Measurements from ENCODE around the gene ALK. TPM values are rescaled to one million over a fixed set of nuclear protein-coding genes. Genes with fewer than 3 reads are reported as not detected.

The ALK gene
- total RNA-seq, 4 donors from 2014 or later, result 0.88 to 1.3 (median 1.3) TPM; not detected in 1

GRCh38 chr2:29242621-29243375, 678.6 kb downstream of the ALK start:
- H3K27me3 ChIP-seq, result no peaks in the 10 kb centered on the region
- peak in 1 of 3 donors; percentile 27 for DNase-seq
- no peak overlapping the region for H3K27ac ChIP-seq
- no peak overlapping the region for H3K4me3 ChIP-seq
- H3K4me1 ChIP-seq, result no peaks in the 10 kb centered on the region
- H3K9me3 ChIP-seq, result no peaks in the 10 kb centered on the region
- no peaks in the 10 kb centered on the region for H3K36me3 ChIP-seq
- TF ChIP-seq POLR2A (IDR thresholded peaks at IDR 0.05), result no peak

DNA sequence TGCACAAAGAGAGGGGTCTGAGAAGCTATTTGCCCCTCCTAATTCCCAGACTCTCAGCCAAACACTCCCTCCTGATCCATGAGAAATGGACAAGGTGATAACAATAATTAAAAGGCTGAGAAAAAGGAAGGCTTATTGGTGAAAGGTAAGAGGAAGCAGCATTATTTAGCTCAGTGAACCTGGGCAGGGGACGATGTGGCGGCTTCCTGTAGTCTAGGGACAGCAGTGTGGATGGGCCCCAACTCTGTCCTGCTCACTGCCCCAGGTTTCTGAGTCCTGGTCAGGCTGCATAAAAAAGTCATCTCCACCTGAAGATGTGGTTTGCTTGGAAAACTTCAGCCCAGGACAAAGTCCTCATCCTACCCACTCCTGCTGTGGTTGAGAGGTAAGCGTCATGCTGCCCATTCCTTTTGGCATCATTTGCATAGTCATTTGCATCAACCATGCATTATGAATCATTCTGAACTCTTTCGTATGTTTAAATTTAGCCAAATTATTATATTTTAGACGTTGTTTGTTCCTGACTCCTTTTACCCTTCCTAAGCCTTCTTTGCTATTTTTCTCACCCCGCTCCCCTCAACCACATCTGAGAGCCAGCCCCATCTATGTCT, 679.3 kb downstream of the ALK start:
- H3K9me3 ChIP-seq, result no peaks in the 10 kb centered on the region
- no peak overlapping the region for H3K4me3 ChIP-seq
- H3K36me3 ChIP-seq, result no peaks in the 10 kb centered on the region
- H3K27me3 ChIP-seq, result no peaks in the 10 kb centered on the region
- DNase-seq, result peak in 1 of 3 donors; percentile 13
- no peaks in the 10 kb centered on the region for H3K4me1 ChIP-seq
- TF ChIP-seq, protein P1, sequence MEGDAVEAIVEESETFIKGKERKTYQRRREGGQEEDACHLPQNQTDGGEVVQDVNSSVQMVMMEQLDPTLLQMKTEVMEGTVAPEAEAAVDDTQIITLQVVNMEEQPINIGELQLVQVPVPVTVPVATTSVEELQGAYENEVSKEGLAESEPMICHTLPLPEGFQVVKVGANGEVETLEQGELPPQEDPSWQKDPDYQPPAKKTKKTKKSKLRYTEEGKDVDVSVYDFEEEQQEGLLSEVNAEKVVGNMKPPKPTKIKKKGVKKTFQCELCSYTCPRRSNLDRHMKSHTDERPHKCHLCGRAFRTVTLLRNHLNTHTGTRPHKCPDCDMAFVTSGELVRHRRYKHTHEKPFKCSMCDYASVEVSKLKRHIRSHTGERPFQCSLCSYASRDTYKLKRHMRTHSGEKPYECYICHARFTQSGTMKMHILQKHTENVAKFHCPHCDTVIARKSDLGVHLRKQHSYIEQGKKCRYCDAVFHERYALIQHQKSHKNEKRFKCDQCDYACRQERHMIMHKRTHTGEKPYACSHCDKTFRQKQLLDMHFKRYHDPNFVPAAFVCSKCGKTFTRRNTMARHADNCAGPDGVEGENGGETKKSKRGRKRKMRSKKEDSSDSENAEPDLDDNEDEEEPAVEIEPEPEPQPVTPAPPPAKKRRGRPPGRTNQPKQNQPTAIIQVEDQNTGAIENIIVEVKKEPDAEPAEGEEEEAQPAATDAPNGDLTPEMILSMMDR (IDR thresholded peaks at IDR 0.05), result no peak
- no peak for TF ChIP-seq POLR2A (IDR thresholded peaks at IDR 0.05)
- H3K27ac ChIP-seq, result no peak overlapping the region

GRCh38 chr2:29241341-29241740, 680.0 kb downstream of the ALK start:
- no peak for TF ChIP-seq POLR2A (IDR thresholded peaks at IDR 0.05)
- TF ChIP-seq, protein P1 (IDR thresholded peaks at IDR 0.05), result no peak
- Histone ChIP-seq H3K9me3 (no peaks in the 10 kb centered on the region), H3K4me3 (no peak overlapping the region), H3K4me1 (no peaks in the 10 kb centered on the region), H3K36me3 (no peaks in the 10 kb centered on the region), H3K27me3 (no peaks in the 10 kb centered on the region), H3K27ac (no peak overlapping the region)
- DNase-seq, result peak in 2 of 3 donors; percentile 11 to 16

DNA sequence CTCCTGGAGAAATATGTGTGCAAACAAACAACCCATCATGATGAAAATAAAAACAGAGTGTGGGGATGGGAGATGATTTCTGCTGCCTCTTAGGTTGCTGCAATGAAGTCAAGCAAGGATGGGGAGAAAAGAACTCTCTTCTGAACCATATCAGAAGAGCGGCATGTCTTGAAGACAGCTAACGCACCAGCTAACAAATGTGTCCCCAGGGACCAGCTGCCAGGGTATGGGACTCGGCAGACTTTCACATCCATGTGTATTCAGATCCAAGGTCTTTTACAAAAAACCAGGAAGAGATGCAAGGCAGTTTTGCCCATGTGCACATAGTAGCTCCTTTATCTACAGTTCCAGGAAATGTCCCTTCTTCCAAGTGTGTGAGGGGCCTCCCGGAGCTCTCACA, 680.8 kb downstream of the ALK start:
- H3K4me1 ChIP-seq, result no peaks in the 10 kb centered on the region
- no peaks in the 10 kb centered on the region for H3K36me3 ChIP-seq
- H3K27me3 ChIP-seq, result no peaks in the 10 kb centered on the region
- DNase-seq, result no peak
- no peak overlapping the region for H3K4me3 ChIP-seq
- no peaks in the 10 kb centered on the region for H3K9me3 ChIP-seq
- H3K27ac ChIP-seq, result no peak overlapping the region
- TF ChIP-seq POLR2A (IDR thresholded peaks at IDR 0.05), result no peak
- TF ChIP-seq, protein P1 (IDR thresholded peaks at IDR 0.05), result no peak

GRCh38 chr2:29239209-29239960, 682.0 kb downstream of the ALK start:
- Histone ChIP-seq H3K27me3 (no peaks in the 10 kb centered on the region), H3K27ac (no peak overlapping the region), H3K9me3 (no peaks in the 10 kb centered on the region), H3K36me3 (no peaks in the 10 kb centered on the region), H3K4me1 (no peaks in the 10 kb centered on the region), H3K4me3 (no peak overlapping the region)
- DNase-seq, result peak in 2 of 3 donors; percentile 19 to 29
- TF ChIP-seq POLR2A (IDR thresholded peaks at IDR 0.05), result no peak
- TF ChIP-seq, protein P1 (IDR thresholded peaks at IDR 0.05), result no peak

DNA sequence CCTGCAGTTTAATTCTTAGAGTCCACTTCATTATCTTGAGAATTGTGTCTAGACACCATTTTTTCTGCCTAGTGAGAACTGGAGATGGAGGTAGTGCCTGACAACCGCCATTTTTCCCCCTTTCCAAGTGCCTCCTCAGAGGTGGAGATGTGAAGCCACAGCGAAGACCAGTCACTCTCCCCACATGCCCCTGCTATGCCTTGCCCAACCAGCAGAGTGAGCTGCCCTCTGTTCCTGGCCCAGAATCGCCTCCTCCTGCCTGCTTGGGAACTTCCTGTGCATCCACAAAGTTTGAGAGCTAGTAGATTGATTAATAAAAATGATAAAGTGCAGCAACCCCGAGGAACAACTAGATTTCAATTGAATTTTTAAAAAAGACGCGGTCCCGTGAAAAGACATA, 682.9 kb downstream of the ALK start:
- no peak overlapping the region for H3K27ac ChIP-seq
- no peaks in the 10 kb centered on the region for H3K4me1 ChIP-seq
- H3K27me3 ChIP-seq, result no peaks in the 10 kb centered on the region
- H3K4me3 ChIP-seq, result no peak overlapping the region
- H3K9me3 ChIP-seq, result no peaks in the 10 kb centered on the region
- no peaks in the 10 kb centered on the region for H3K36me3 ChIP-seq
- no peak for TF ChIP-seq POLR2A (IDR thresholded peaks at IDR 0.05)
- TF ChIP-seq, protein P1 (IDR thresholded peaks at IDR 0.05), result peak in 2 of 6 experiments; percentile 16 to 23
- peak in 2 of 3 donors; percentile 15 to 29 for DNase-seq

Data from Peyer's patch (tissue), 4 donors.